Measurements from ENCODE around the gene GRIK1.

- TF ChIP-seq CTCF (IDR thresholded peaks at IDR 0.05), result no peak
- no peak for TF ChIP-seq POLR2A (IDR thresholded peaks at IDR 0.05)
Observed at GRCh38 chr21:29867796-29868195, 72.0 kb downstream of the GRIK1 start.

All from tibial nerve (tissue), 3 donors.